HEK293 (cell line): Measurements from ENCODE around the gene DISC1.

Experiments
- AEBP2 ChIP-seq: fragments of 450-650 bp; formaldehyde crosslinking; IDR thresholded peaks from 2 replicates; pipeline ENCODE4 v1.5.1; 2016; ENCODE audit warnings: missing biosample characterization, missing genetic modification characterization, borderline replicate concordance
- BCL6B ChIP-seq: fragments of 450-650 bp; formaldehyde crosslinking; IDR thresholded peaks from 2 replicates; pipeline ENCODE4 v1.5.1; 2017; ENCODE audit warnings: missing biosample characterization, missing genetic modification characterization
- HOXA7 ChIP-seq: sonication (generic); formaldehyde crosslinking; IDR thresholded peaks from 2 replicates; pipeline ENCODE4 v1.8.1; 2022; ENCODE audit warnings: missing genetic modification reagents, borderline replicate concordance
- INSM2 ChIP-seq: fragments of 450-650 bp; formaldehyde crosslinking; IDR thresholded peaks from 2 replicates; pipeline ENCODE4 v1.5.1; 2016; ENCODE audit warnings: missing biosample characterization, missing genetic modification characterization
- OSR2 ChIP-seq: fragments of 450-650 bp; formaldehyde crosslinking; IDR thresholded peaks from 2 replicates; pipeline ENCODE4 v1.5.1; 2016; ENCODE audit warnings: missing biosample characterization, missing genetic modification characterization
- SCRT2 ChIP-seq: fragments of 450-650 bp; formaldehyde crosslinking; IDR thresholded peaks from 2 replicates; pipeline ENCODE4 v1.5.1; 2016; ENCODE audit warnings: missing biosample characterization, missing genetic modification characterization
- ZBTB1 ChIP-seq: fragments of 450-650 bp; formaldehyde crosslinking; IDR thresholded peaks from 2 replicates; pipeline ENCODE4 v1.5.1; 2016; ENCODE audit warnings: missing biosample characterization, missing genetic modification characterization
- ZBTB11 ChIP-seq: fragments of 450-650 bp; formaldehyde crosslinking; conservative IDR thresholded peaks from 2 replicates; pipeline ENCODE4 v1.5.1; 2016; ENCODE audit warnings: low read depth, missing biosample characterization, missing genetic modification characterization
- ZBTB8A ChIP-seq: fragments of 450-650 bp; formaldehyde crosslinking; IDR thresholded peaks from 2 replicates; pipeline ENCODE4 v1.5.1; 2016; ENCODE audit warnings: missing biosample characterization, missing genetic modification characterization
- ZFP37 ChIP-seq: fragments of 450-650 bp; formaldehyde crosslinking; IDR thresholded peaks from 2 replicates; pipeline ENCODE4 v1.5.1; 2016; ENCODE audit warnings: missing biosample characterization, missing genetic modification characterization
- ZNF140 ChIP-seq: fragments of 450-650 bp; formaldehyde crosslinking; IDR thresholded peaks from 2 replicates; pipeline ENCODE4 v1.5.1; 2016; ENCODE audit warnings: missing biosample characterization, missing genetic modification characterization
- ZNF155 ChIP-seq: fragments of 450-650 bp; formaldehyde crosslinking; IDR thresholded peaks from 2 replicates; pipeline ENCODE4 v1.5.1; 2016; ENCODE audit warnings: missing biosample characterization, missing genetic modification characterization
- ZNF18 ChIP-seq: fragments of 450-650 bp; formaldehyde crosslinking; IDR thresholded peaks from 2 replicates; pipeline ENCODE4 v1.5.1; 2016; ENCODE audit warnings: missing biosample characterization, missing genetic modification characterization
- ZNF280D ChIP-seq: fragments of 450-650 bp; formaldehyde crosslinking; IDR thresholded peaks from 2 replicates; pipeline ENCODE4 v1.5.1; 2016; ENCODE audit warnings: missing biosample characterization, missing genetic modification characterization
- ZNF350 ChIP-seq: fragments of 450-650 bp; formaldehyde crosslinking; IDR thresholded peaks from 2 replicates; pipeline ENCODE4 v1.5.0; 2017; ENCODE audit warnings: missing biosample characterization, mild to moderate bottlenecking, missing genetic modification characterization
- ZNF354C ChIP-seq: fragments of 450-650 bp; formaldehyde crosslinking; IDR thresholded peaks from 2 replicates; pipeline ENCODE4 v1.5.1; 2016; ENCODE audit warnings: missing biosample characterization, missing genetic modification characterization, low read depth, borderline replicate concordance
- ZNF366 ChIP-seq: fragments of 450-650 bp; formaldehyde crosslinking; conservative IDR thresholded peaks from 2 replicates; pipeline ENCODE4 v1.5.1; 2016; ENCODE audit warnings: missing biosample characterization, missing genetic modification characterization
- ZNF426 ChIP-seq: fragments of 450-650 bp; formaldehyde crosslinking; IDR thresholded peaks from 2 replicates; pipeline ENCODE4 v1.5.1; 2017; ENCODE audit warnings: missing biosample characterization, missing genetic modification characterization, mild to moderate bottlenecking, inconsistent platforms, moderate library complexity
- ZNF488 ChIP-seq: fragments of 450-650 bp; formaldehyde crosslinking; IDR thresholded peaks from 2 replicates; pipeline ENCODE4 v1.5.1; 2016; ENCODE audit warnings: missing biosample characterization, missing genetic modification characterization
- ZNF596 ChIP-seq: fragments of 450-650 bp; IDR thresholded peaks from 2 replicates; pipeline ENCODE4 v1.5.0; 2018; ENCODE audit warnings: missing biosample characterization, mild to moderate bottlenecking, missing genetic modification characterization, moderate library complexity
- ZNF645 ChIP-seq: fragments of 450-650 bp; formaldehyde crosslinking; IDR thresholded peaks from 2 replicates; pipeline ENCODE4; 2016; ENCODE audit warnings: missing biosample characterization, missing genetic modification characterization
- ZNF747 ChIP-seq: fragments of 450-650 bp; formaldehyde crosslinking; IDR thresholded peaks from 2 replicates; pipeline ENCODE4 v1.5.1; 2016; ENCODE audit warnings: missing biosample characterization, missing genetic modification characterization
- ZSCAN18 ChIP-seq: fragments of 450-650 bp; formaldehyde crosslinking; IDR thresholded peaks from 2 replicates; pipeline ENCODE4 v1.5.1; 2016; ENCODE audit warnings: missing biosample characterization, missing genetic modification characterization

DISC1 gene

GRCh38 chr1:231626535-231626950 is at the start of gene DISC1 (continued):
- TF ChIP-seq INSM2 (tag by site-specific recombination) (peak; percentile 78), ZBTB8A (tag by site-specific recombination) (peak; percentile 57), OSR2 (tag by site-specific recombination) (0 out of 2 replicates have a peak, but pooled peaks have one; percentile 14), ZNF140 (tag by site-specific recombination) (no peak), ZNF18 (tag by site-specific recombination) (peak; percentile 41; the same call in 1 of the 2 replicates), ZNF155 (no peak), ZNF280D (0 out of 2 replicates have a peak, but pooled peaks have one; percentile 52), ZBTB11 (tag by site-specific recombination) (peak; percentile 61), SCRT2 (tag by site-specific recombination) (no peak), ZNF350 (tag by site-specific recombination) (no peak), ZNF645 (tag by site-specific recombination) (no peak), ZNF354C (tag by site-specific recombination) (no peak), ZSCAN18 (tag by site-specific recombination) (peak; percentile 95), ZBTB1 (tag by site-specific recombination) (no peak), HOXA7 (CRISPR knock-in tag) (no peak), ZNF488 (tag by site-specific recombination) (peak; percentile 39; the same call in 1 of the 2 replicates), ZNF747 (tag by site-specific recombination) (no peak), ZNF596 (tag by site-specific recombination) (peak; percentile 58; the same call in 1 of the 2 replicates), AEBP2 (tag by site-specific recombination) (no peak), ZNF366 (tag by site-specific recombination) (peak; percentile 88), BCL6B (tag by site-specific recombination) (no peak), ZFP37 (peak; percentile 88), ZNF426 (no peak)
